Mesenchymal stem cell (in vitro differentiated cells and primary cell): Measurements from ENCODE around the gene KLK10.

Source experiments
- DNase-seq: peaks from one replicate; pipeline ENCODE4 v3.0.0-alpha.2; 2013
- H2AFZ ChIP-seq: one replicate; pipeline ENCODE4 v1.6.1; 2013; ENCODE audit warnings: low read depth, mild to moderate bottlenecking, control low read depth, inconsistent platforms, low read length, moderate library complexity
- H2AK5ac ChIP-seq: 2 replicates; pipeline ENCODE4 v1.6.1; 2013; ENCODE audit warnings: low read length, moderate library complexity, mild to moderate bottlenecking, inconsistent platforms; ENCODE audit not compliant: severe bottlenecking
- H2BK120ac ChIP-seq: one replicate; pipeline ENCODE4 v1.6.1; 2013; ENCODE audit warnings: low read depth, mild to moderate bottlenecking, inconsistent platforms, low read length, moderate library complexity
- H2BK12ac ChIP-seq, 2 experiments: one replicate each; pipeline ENCODE4 v1.6.1; 2013; ENCODE audit warnings: inconsistent platforms in 2 of 2, low read length in 2 of 2, mild to moderate bottlenecking in 2 of 2, moderate library complexity in 2 of 2, control low read depth in 1 of 2
- H2BK15ac ChIP-seq: one replicate; pipeline ENCODE4 v1.6.1; 2013; ENCODE audit warnings: mild to moderate bottlenecking, low read depth, inconsistent platforms; ENCODE audit not compliant: poor library complexity, severe bottlenecking
- H2BK5ac ChIP-seq: 2 replicates; pipeline ENCODE4 v1.6.1; 2013; ENCODE audit warnings: low read depth, mild to moderate bottlenecking, low read length, control low read depth, inconsistent platforms; ENCODE audit not compliant: poor library complexity, severe bottlenecking
- H3K14ac ChIP-seq, 2 experiments: one replicate each; pipeline ENCODE4 v1.6.1; 2013; ENCODE audit warnings: inconsistent platforms in 2 of 2, low read length in 2 of 2, control low read depth in 1 of 2, mild to moderate bottlenecking in 1 of 2, moderate library complexity in 1 of 2
- H3K18ac ChIP-seq, 2 experiments: one replicate each; pipeline ENCODE4 v1.6.1; 2013; ENCODE audit warnings: inconsistent platforms in 2 of 2, low read length in 2 of 2, control low read depth in 1 of 2, low read depth in 1 of 2, mild to moderate bottlenecking in 1 of 2
- H3K23ac ChIP-seq, 2 experiments: one replicate each; pipeline ENCODE4 v1.6.1; 2013; ENCODE audit warnings: inconsistent platforms in 2 of 2, low read length in 2 of 2, mild to moderate bottlenecking in 2 of 2, moderate library complexity in 2 of 2, control low read depth in 1 of 2
- H3K27ac ChIP-seq: 2 replicates; pipeline ENCODE4 v1.5.1; 2013; ENCODE audit warnings: mild to moderate bottlenecking, moderate library complexity, low read length, control low read depth, inconsistent platforms; ENCODE audit not compliant: poor library complexity, severe bottlenecking
- H3K27me3 ChIP-seq, 2 experiments: 2 replicates each; pipeline versions ENCODE4 v1.6.1 to v1.7.0; 2013; ENCODE audit warnings: low read length in 2 of 2, mild to moderate bottlenecking in 2 of 2, moderate library complexity in 2 of 2, control low read depth in 1 of 2, inconsistent platforms in 1 of 2; ENCODE audit not compliant: control insufficient read depth in 1 of 2, insufficient read depth in 1 of 2
- H3K36me3 ChIP-seq, 2 experiments: 2 replicates each; pipeline versions ENCODE4 v1.6.1 to v1.7.0; 2013; ENCODE audit warnings: low read length in 2 of 2, control low read depth in 1 of 2, inconsistent platforms in 1 of 2, low read depth in 1 of 2, mild to moderate bottlenecking in 1 of 2; ENCODE audit not compliant: insufficient read depth in 2 of 2, control insufficient read depth in 1 of 2
- H3K4ac ChIP-seq, 2 experiments: one replicate each; pipeline ENCODE4 v1.6.1; 2013; ENCODE audit warnings: inconsistent platforms in 2 of 2, low read length in 2 of 2, mild to moderate bottlenecking in 2 of 2, moderate library complexity in 2 of 2, control low read depth in 1 of 2, low read depth in 1 of 2
- H3K4me1 ChIP-seq: 2 replicates; pipeline ENCODE4 v1.6.1; 2013; ENCODE audit warnings: low read depth, low read length, control low read depth; ENCODE audit not compliant: control insufficient read depth, insufficient read depth
- H3K4me2 ChIP-seq: 2 replicates; pipeline ENCODE4 v1.6.1; 2013; ENCODE audit warnings: low read length, mild to moderate bottlenecking, inconsistent platforms; ENCODE audit not compliant: poor library complexity, severe bottlenecking
- H3K4me3 ChIP-seq, 2 experiments: 2 replicates each; pipeline versions ENCODE4 v1.5.1 to v1.7.0; 2013; ENCODE audit warnings: low read length in 2 of 2, mild to moderate bottlenecking in 2 of 2, control low read depth in 1 of 2, low read depth in 1 of 2; ENCODE audit not compliant: insufficient read depth in 1 of 2
- H3K79me1 ChIP-seq: replicated peaks from 2 replicates; pipeline ENCODE4 v1.6.1; 2013; ENCODE audit warnings: mild to moderate bottlenecking, control low read depth, low read length, inconsistent platforms; ENCODE audit not compliant: poor library complexity, severe bottlenecking
- H3K9ac ChIP-seq: 2 replicates; pipeline ENCODE4 v1.7.0; 2013; ENCODE audit warnings: mild to moderate bottlenecking, low read length, moderate library complexity
- H3K9me3 ChIP-seq: 2 replicates; pipeline ENCODE4 v1.7.0; 2013; ENCODE audit warnings: mild to moderate bottlenecking, low read length; ENCODE audit not compliant: control insufficient read depth
- H4K8ac ChIP-seq: one replicate; pipeline ENCODE4 v1.6.1; 2013; ENCODE audit warnings: inconsistent platforms, mild to moderate bottlenecking, low read length, moderate library complexity
- H4K91ac ChIP-seq: one replicate; pipeline ENCODE4 v1.6.1; 2013; ENCODE audit warnings: mild to moderate bottlenecking, low read length, inconsistent platforms
- WGBS: methylation state at CpG from one replicate; pipeline ENCODE4 v1.1.7; 2013; ENCODE audit warnings: mixed read lengths; 5-methylcytosine and 5-hydroxymethylcytosine counted together

Gene KLK10

GRCh38 chr19:51064534-51065220, 45.2 kb upstream of the KLK10 start, which contains the start of gene KLK13:
KLK13 (minus strand) TSS chr19:51065092; CDS start chr19:51065067, 25 bp downstream.
- DNase-seq = no peak
- Histone ChIP-seq H3K27ac (no peak within 1 kb of the TSS), H3K4me3 (no peak within 1 kb of the TSS), H3K4ac (no peak within 1 kb of the TSS), H3K9ac (no peak within 1 kb of the TSS), H3K27me3 (peaks cover 5 to 39% of the 10 kb centered on the region in 2 experiments), H3K36me3 (no peaks in the 10 kb centered on the region), H3K79me1 (no peaks in the 10 kb centered on the region), H2BK12ac (no peak within 1 kb of the TSS), H3K9me3 (no peaks in the 10 kb centered on the region), H3K23ac (no peak within 1 kb of the TSS), H2AK5ac (no peak within 1 kb of the TSS), H4K8ac (no peak within 1 kb of the TSS), H2BK120ac (no peak within 1 kb of the TSS), H2AFZ (no peak within 1 kb of the TSS), H3K18ac (no peak within 1 kb of the TSS), H3K4me1 (peaks cover 1% of the 10 kb centered on the region), H4K91ac (no peak within 1 kb of the TSS), H3K14ac (no peak within 1 kb of the TSS), H3K4me2 (no peak within 1 kb of the TSS), H2BK5ac (no peak within 1 kb of the TSS), H2BK15ac (no peak within 1 kb of the TSS)
- WGBS = 45% methylated on average over 11 of the region's 38 CpGs

GRCh38 chr19:51063664-51064063, 44.2 kb upstream of the KLK10 start:
- Histone ChIP-seq H3K27me3 (peaks cover 5 to 39% of the 10 kb centered on the region in 2 experiments), H3K79me1 (no peaks in the 10 kb centered on the region), H2AFZ (no peak overlapping the region), H3K14ac (no peak overlapping the region), H3K9me3 (no peaks in the 10 kb centered on the region), H2AK5ac (no peak overlapping the region), H3K18ac (no peak overlapping the region), H2BK5ac (no peak overlapping the region), H3K23ac (no peak overlapping the region), H3K36me3 (no peaks in the 10 kb centered on the region), H3K4me2 (no peak overlapping the region), H3K27ac (no peak overlapping the region), H3K9ac (no peak overlapping the region), H3K4ac (no peak overlapping the region), H2BK15ac (no peak overlapping the region), H2BK120ac (no peak overlapping the region), H2BK12ac (no peak overlapping the region), H4K8ac (no peak overlapping the region), H4K91ac (no peak overlapping the region), H3K4me3 (no peak overlapping the region), H3K4me1 (peaks cover 1% of the 10 kb centered on the region)
- 94% methylated on average over 5 of the region's 7 CpGs for WGBS
- DNase-seq = no peak

GRCh38 chr19:51060973-51061372, 41.5 kb upstream of the KLK10 start:
- Histone ChIP-seq H3K4ac (no peak overlapping the region), H3K14ac (no peak overlapping the region), H4K91ac (no peak overlapping the region), H2BK5ac (no peak overlapping the region), H2BK15ac (no peak overlapping the region), H3K18ac (no peak overlapping the region), H3K23ac (no peak overlapping the region), H3K36me3 (no peaks in the 10 kb centered on the region), H3K4me2 (no peak overlapping the region), H4K8ac (no peak overlapping the region), H2AK5ac (no peak overlapping the region), H3K27me3 (peaks cover 4 to 34% of the 10 kb centered on the region in 2 experiments), H2BK120ac (no peak overlapping the region), H2BK12ac (no peak overlapping the region), H3K4me1 (peaks cover 1% of the 10 kb centered on the region), H3K4me3 (no peak overlapping the region), H2AFZ (no peak overlapping the region), H3K9me3 (no peaks in the 10 kb centered on the region), H3K79me1 (no peaks in the 10 kb centered on the region), H3K9ac (no peak overlapping the region), H3K27ac (no peak overlapping the region)
- DNase-seq = no peak
- WGBS = 0% methylated on average over 1 of the region's 1 CpG

GRCh38 chr19:51060336-51060735, 40.8 kb upstream of the KLK10 start:
- Histone ChIP-seq H3K9ac (no peak overlapping the region), H2BK120ac (no peak overlapping the region), H3K27ac (no peak overlapping the region), H2AFZ (no peak overlapping the region), H2BK15ac (no peak overlapping the region), H2BK12ac (no peak overlapping the region), H4K91ac (no peak overlapping the region), H3K79me1 (no peaks in the 10 kb centered on the region), H3K4me2 (no peak overlapping the region), H3K4ac (no peak overlapping the region), H2AK5ac (no peak overlapping the region), H3K14ac (no peak overlapping the region), H3K36me3 (no peaks in the 10 kb centered on the region), H2BK5ac (no peak overlapping the region), H4K8ac (no peak overlapping the region), H3K9me3 (no peaks in the 10 kb centered on the region), H3K27me3 (peaks cover 0 to 28% of the 10 kb centered on the region in 2 experiments), H3K18ac (no peak overlapping the region), H3K4me3 (no peak overlapping the region), H3K4me1 (peaks cover 1% of the 10 kb centered on the region), H3K23ac (no peak overlapping the region)
- no peak for DNase-seq
- WGBS = 65% methylated on average over 4 of the region's 4 CpGs
